K562 (cell line): ENCODE data around the gene BMP4. TPM values are rescaled to one million over a fixed set of nuclear protein-coding genes. Genes with fewer than 3 reads are reported as not detected.

Source experiments
- ATAC-seq: fragments of 200-7000 bp; cut with Tn5 transposase; 3 replicates; pipeline ENCODE4 v1.9.1; 2020; ENCODE audit warnings: moderate library complexity
- BruUV-seq: library from RNA; stranded (reverse); fragments of 400-500 nt; replicated peaks from 2 replicates; lab custom pipeline; 2021; lab: Mats Ljungman, UMichigan
- CTCF ChIA-PET: fragments of 300-600 bp; formaldehyde crosslinking; extraction: SDS; loops from one replicate; lab custom pipeline; 2021; ENCODE audit warnings: low intra/inter-chr PET ratio; lab: Yijun Ruan, JAX
- POLR2A ChIA-PET: fragments of 300-600, 350-650 bp; sonication (Branson Sonifier 250); formaldehyde crosslinking; extraction: SDS; loops from one replicate; lab custom pipeline; 2021; ENCODE audit warnings: antibody characterized with exemption, inconsistent platforms; lab: Yijun Ruan, JAX
- DNase-seq, 4 experiments: peaks; one replicate each; pipeline versions ENCODE4 v3.0.0 to v3.0.0-alpha.2; 2011 to 2018; ENCODE audit warnings: low spot score in 3 of 4, mixed read lengths in 3 of 4; ENCODE audit errors: extremely low read depth in 1 of 4
- FAIRE-seq: peaks from 2 replicates; lab custom pipeline; 2011; peaks lifted over from hg19 to GRCh38; lab: Jason Lieb, UNC
- H2AFZ ChIP-seq: 2 replicates; pipeline ENCODE4 v1.6.0; 2011; ENCODE audit warnings: low read depth, low read length, control low read depth, inconsistent platforms
- H3K27ac ChIP-seq: fragments of 200-600 bp; 3 replicates; pipeline ENCODE4 v1.8.0; 2011; ENCODE audit warnings: low read depth, mild to moderate bottlenecking, control low read depth, inconsistent platforms, low read length, moderate library complexity, mixed read lengths; ENCODE audit errors: extremely low read depth
- H3K27me3 ChIP-seq, 2 experiments: fragments of 300-600 bp in 1 of 2; 2 replicates in 1 of 2; 3 replicates in 1 of 2; pipeline versions ENCODE4 v1.6.0 to v1.8.0; 2011; ENCODE audit warnings: inconsistent platforms in 2 of 2, low read length in 2 of 2, mild to moderate bottlenecking in 1 of 2, mixed read lengths in 1 of 2, moderate library complexity in 1 of 2; ENCODE audit not compliant: control insufficient read depth in 2 of 2, insufficient read depth in 2 of 2
- H3K36me3 ChIP-seq: fragments of 300-600 bp; 3 replicates; pipeline ENCODE4 v1.8.0; 2011; ENCODE audit warnings: mild to moderate bottlenecking, low read length, inconsistent platforms; ENCODE audit not compliant: control insufficient read depth, insufficient read depth
- H3K4me1 ChIP-seq, 2 experiments: fragments of 200-600 bp in 1 of 2; replicated peaks in 1 of 2; 2 replicates in 1 of 2; 3 replicates in 1 of 2; pipeline versions ENCODE4 v1.5.1 to v1.8.0; 2011; ENCODE audit warnings: inconsistent platforms in 2 of 2, low read length in 2 of 2, mild to moderate bottlenecking in 1 of 2, mixed read lengths in 1 of 2, moderate library complexity in 1 of 2; ENCODE audit not compliant: control insufficient read depth in 2 of 2, insufficient read depth in 2 of 2
- H3K4me2 ChIP-seq: 2 replicates; pipeline ENCODE4 v1.6.1; 2011; ENCODE audit warnings: low read length, control low read depth, inconsistent platforms, mixed read lengths; ENCODE audit not compliant: insufficient read depth
- H3K4me3 ChIP-seq: fragments of 200-600 bp; sonication (generic), shearing (Covaris generic); 2 replicates; pipeline ENCODE4 v1.5.1; 2016; ENCODE audit warnings: control low read depth, inconsistent platforms
- H3K79me2 ChIP-seq: fragments of 200-600 bp; 3 replicates; pipeline ENCODE4 v1.8.0; 2011; ENCODE audit warnings: low read length, inconsistent platforms; ENCODE audit not compliant: control insufficient read depth, insufficient read depth
- H3K9ac ChIP-seq, 2 experiments: 2 replicates each; pipeline versions ENCODE4 v1.6.0 to v1.6.1; 2011; ENCODE audit warnings: low read depth in 2 of 2, low read length in 2 of 2, control low read depth in 1 of 2, inconsistent platforms in 1 of 2, mild to moderate bottlenecking in 1 of 2, mixed read lengths in 1 of 2; ENCODE audit not compliant: insufficient read depth in 1 of 2
- H3K9me1 ChIP-seq: one replicate; pipeline ENCODE4 v1.6.0; 2011; ENCODE audit warnings: inconsistent platforms, mild to moderate bottlenecking, low read length, moderate library complexity; ENCODE audit not compliant: control insufficient read depth, insufficient read depth
- H3K9me3 ChIP-seq: replicated peaks from 2 replicates; pipeline ENCODE4 v1.5.1; 2011; ENCODE audit warnings: low read depth, low read length, inconsistent platforms; ENCODE audit not compliant: control insufficient read depth, insufficient read depth
- H4K20me1 ChIP-seq: replicated peaks from 2 replicates; pipeline ENCODE4 v1.6.1; 2011; ENCODE audit warnings: low read length, inconsistent platforms, mixed read lengths; ENCODE audit not compliant: control insufficient read depth, insufficient read depth
- ASH1L ChIP-seq: fragments of 450-650 bp; IDR thresholded peaks from 2 replicates; pipeline ENCODE4 v1.6.1; 2018; ENCODE audit warnings: borderline replicate concordance, mild to moderate bottlenecking, low read depth; ENCODE audit not compliant: partially characterized antibody
- CLOCK ChIP-seq: fragments of 250-450 bp; sonication (Bioruptor Pico); IDR thresholded peaks from 2 replicates; pipeline ENCODE4 v1.4.0; 2020; ENCODE audit warnings: mild to moderate bottlenecking, moderate library complexity, borderline replicate concordance
- CREB3 ChIP-seq: fragments of 450-650 bp; conservative IDR thresholded peaks from 2 replicates; pipeline ENCODE4 v1.6.1; 2016; ENCODE audit warnings: missing genetic modification characterization, low read depth, mild to moderate bottlenecking, missing compliant biosample characterization, moderate library complexity
- NFE2 ChIP-seq: IDR thresholded peaks from 2 replicates; pipeline ENCODE4 v1.6.1; 2014; ENCODE audit warnings: antibody characterized with exemption, low read depth
- PATZ1 ChIP-seq: fragments of 250-450 bp; sonication (Bioruptor Pico); IDR thresholded peaks from 2 replicates; pipeline ENCODE4 v1.5.0; 2020; ENCODE audit warnings: mild to moderate bottlenecking, borderline replicate concordance
- PHF8 ChIP-seq: fragments of 200-600 bp; sonication (generic); IDR thresholded peaks from 2 replicates; pipeline ENCODE4 v1.6.1; 2012; ENCODE audit warnings: mixed run types, mild to moderate bottlenecking, inconsistent platforms, low read length, moderate library complexity, borderline replicate concordance
- RBM17 ChIP-seq: fragments of 200-400 bp; formaldehyde crosslinking; IDR thresholded peaks from 2 replicates; pipeline ENCODE4 v1.6.1; 2017; ENCODE audit warnings: low read depth, mild to moderate bottlenecking, low read length, borderline replicate concordance
- RNF2 ChIP-seq: sonication (generic); IDR thresholded peaks from 2 replicates; pipeline ENCODE4 v1.6.1; 2016
- TAF7 ChIP-seq: fragments of 450-650 bp; IDR thresholded peaks from 2 replicates; pipeline ENCODE4 v1.6.1; 2016; ENCODE audit warnings: missing genetic modification characterization, missing compliant biosample characterization
- ZBTB1 ChIP-seq: sonication (generic); formaldehyde crosslinking; IDR thresholded peaks from 2 replicates; pipeline ENCODE4 v1.8.1; 2023; ENCODE audit warnings: missing genetic modification reagents, low read depth, mild to moderate bottlenecking, borderline replicate concordance
- ZNF263 ChIP-seq: sonication (generic); formaldehyde crosslinking; IDR thresholded peaks from 2 replicates; pipeline ENCODE4 v1.8.0; 2022; ENCODE audit warnings: mild to moderate bottlenecking, missing genetic modification reagents, borderline replicate concordance
- ZNF507 ChIP-seq: conservative IDR thresholded peaks from 2 replicates; pipeline ENCODE4 v1.6.1; 2017; ENCODE audit warnings: missing genetic modification characterization, missing compliant biosample characterization
- ZNF512 ChIP-seq: IDR thresholded peaks from 2 replicates; pipeline ENCODE4 v1.6.1; 2016; ENCODE audit warnings: missing genetic modification characterization, missing compliant biosample characterization
- ZNF699 ChIP-seq: fragments of 250-450 bp; sonication (Bioruptor Pico); IDR thresholded peaks from 2 replicates; pipeline ENCODE4 v1.8.0; 2021; ENCODE audit warnings: mild to moderate bottlenecking, moderate library complexity; ENCODE audit not compliant: insufficient replicate concordance
- in situ Hi-C: fragments of 300-500 bp; cut with MboI; formaldehyde crosslinking; loops from 4 replicates; pipeline ENCODE4 v1.15.0; 2018; ENCODE audit warnings: inconsistent platforms, mixed read lengths
- intact Hi-C: fragments of 100-400 bp; cut with micrococcal nuclease; formaldehyde crosslinking; loops from 2 replicates; pipeline ENCODE4 v1.14.2; 2022
- polyA plus RNA-seq, 8 experiments: library from polyadenylated mRNA; depleted of rRNA in 4 of 8; stranded (reverse) in 5 of 8; unstranded in 3 of 8; fragments of >200 nt; fragmentation: Nextera tagmentation in 2 of 8; fragmentation: Illumina TruSeq in 1 of 8; extraction: Ambion mirVana in 2 of 8; extraction: Trizol in 1 of 8; gene quantifications; 2 replicates each; pipeline versions ENCODE4 v1.2.1 to v1.2.3, GENCODE V29; 2011 to 2014; ENCODE audit warnings: inconsistent platforms in 1 of 8, missing spikeins in 1 of 8
- total RNA-seq, 7 experiments: library from RNA; depleted of rRNA in 6 of 7; stranded (reverse); fragments of >200 nt in 6 of 7; fragmentation: Illumina TruSeq in 2 of 7; extraction: Trizol in 2 of 7; gene quantifications; 2 replicates each; pipeline versions ENCODE4 v1.2.1 to v1.2.3, GENCODE V29; 2011 to 2021; ENCODE audit warnings: low replicate concordance in 1 of 7

The BMP4 gene
- total and polyA plus RNA-seq, 9 of the 15 experiments (the other 6 are each of a cell fraction or from before 2014, with no cell fraction given) = not detected

- no peak for DNase-seq
- H3K27me3 ChIP-seq = no peaks in the 10 kb centered on the region
- H3K9ac ChIP-seq = no peak overlapping the region
- no peak overlapping the region for H3K27ac ChIP-seq
- TF ChIP-seq TAF7 (tag) = no peak
- TF ChIP-seq RBM17 = no peak
- TF ChIP-seq PATZ1 (CRISPR knock-in tag) = no peak
- TF ChIP-seq ASH1L = no peak
- TF ChIP-seq ZNF507 (tag) = no peak
- TF ChIP-seq CLOCK = no peak
- no peak for TF ChIP-seq PHF8
- TF ChIP-seq ZNF263 (CRISPR knock-in tag) = no peak
- no peak for TF ChIP-seq CREB3 (tag)
- no peak for TF ChIP-seq ZNF699
- TF ChIP-seq ZBTB1 (CRISPR knock-in tag) = no peak
- no peak for TF ChIP-seq NFE2
- no peak for TF ChIP-seq RNF2
- TF ChIP-seq ZNF512 (tag) = no peak
- TF ChIP-seq, all 486 proteins: peak for 0
- intact Hi-C loops (no loop called here), in situ Hi-C loops (no loop called here)
- ATAC-seq = no peak
- Histone ChIP-seq H4K20me1 (no peaks in the 10 kb centered on the region), H3K9me3 (no peaks in the 10 kb centered on the region), H3K4me1 (no peaks in the 10 kb centered on the region), H3K4me3 (no peak overlapping the region), H3K79me2 (no peaks in the 10 kb centered on the region), H3K36me3 (no peaks in the 10 kb centered on the region), H2AFZ (no peak overlapping the region), H3K4me2 (no peak overlapping the region), H3K9me1 (no peaks in the 10 kb centered on the region)
- BruUV-seq = no TSS peak
- CTCF ChIA-PET = no interaction called here
- no peak for FAIRE-seq
- POLR2A ChIA-PET = no interaction called here
These were observed 12.7 kb upstream of the BMP4 start for GRCh38 chr14:53969326-53969725.
